IPS-20b (cell line): ENCODE measurements around the gene CCDC24.

Experiments used
- H3K27ac ChIP-seq: one replicate; pipeline ENCODE4 v1.5.1; 2013; ENCODE audit warnings: low read length
- H3K27me3 ChIP-seq: 2 replicates; pipeline ENCODE4 v1.6.1; 2013; ENCODE audit warnings: mild to moderate bottlenecking, low read length, inconsistent platforms; ENCODE audit not compliant: insufficient read depth
- H3K36me3 ChIP-seq: 2 replicates; pipeline ENCODE4 v1.6.1; 2013; ENCODE audit warnings: low read depth, mild to moderate bottlenecking, inconsistent platforms, low read length, moderate library complexity; ENCODE audit not compliant: insufficient read depth
- H3K4me1 ChIP-seq: 2 replicates; pipeline ENCODE4 v1.6.1; 2013; ENCODE audit warnings: mild to moderate bottlenecking, control low read depth, inconsistent platforms, low read length, moderate library complexity; ENCODE audit not compliant: insufficient read depth
- H3K4me3 ChIP-seq: 2 replicates; pipeline ENCODE4 v1.5.1; 2013; ENCODE audit warnings: mild to moderate bottlenecking, low read length, inconsistent platforms
- H3K9ac ChIP-seq: 2 replicates; pipeline ENCODE4 v1.6.1; 2013; ENCODE audit warnings: low read depth, mild to moderate bottlenecking, inconsistent platforms, low read length, moderate library complexity
- H3K9me3 ChIP-seq: 2 replicates; pipeline ENCODE4 v1.6.1; 2013; ENCODE audit warnings: mild to moderate bottlenecking, low read depth, low read length, inconsistent platforms; ENCODE audit not compliant: insufficient read depth

The CCDC24 gene

DNA sequence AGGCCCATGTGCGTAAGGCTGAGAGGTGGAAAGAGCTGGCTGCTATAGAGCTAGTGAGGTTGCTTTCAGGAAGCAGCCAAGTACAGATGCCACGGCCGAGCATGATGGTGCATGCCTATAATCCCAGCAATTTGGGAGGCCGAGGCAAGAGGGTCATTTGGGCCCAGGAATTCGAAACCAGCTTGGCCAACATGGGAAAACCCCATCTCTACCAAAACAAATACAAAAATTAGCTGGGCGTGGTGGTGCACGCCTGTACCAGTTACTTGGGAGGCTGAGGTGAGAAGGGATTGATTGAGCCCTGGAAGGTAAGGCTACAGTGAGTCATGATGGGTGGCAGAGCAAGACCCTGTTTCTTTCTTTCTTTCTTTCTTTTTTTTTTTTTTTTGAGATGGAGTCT, 2.7 kb downstream of the CCDC24 start:
- H3K27me3 ChIP-seq = peaks cover 6% of the 10 kb centered on the region; the same call in 1 of the 2 replicates
- H3K4me3 ChIP-seq = no peak overlapping the region
- no peaks in the 10 kb centered on the region for H3K36me3 ChIP-seq
- peaks cover 5% of the 10 kb centered on the region; the same call in 1 of the 2 replicates for H3K4me1 ChIP-seq
- no peak overlapping the region for H3K27ac ChIP-seq
- no peak overlapping the region for H3K9ac ChIP-seq
- no peaks in the 10 kb centered on the region for H3K9me3 ChIP-seq

DNA sequence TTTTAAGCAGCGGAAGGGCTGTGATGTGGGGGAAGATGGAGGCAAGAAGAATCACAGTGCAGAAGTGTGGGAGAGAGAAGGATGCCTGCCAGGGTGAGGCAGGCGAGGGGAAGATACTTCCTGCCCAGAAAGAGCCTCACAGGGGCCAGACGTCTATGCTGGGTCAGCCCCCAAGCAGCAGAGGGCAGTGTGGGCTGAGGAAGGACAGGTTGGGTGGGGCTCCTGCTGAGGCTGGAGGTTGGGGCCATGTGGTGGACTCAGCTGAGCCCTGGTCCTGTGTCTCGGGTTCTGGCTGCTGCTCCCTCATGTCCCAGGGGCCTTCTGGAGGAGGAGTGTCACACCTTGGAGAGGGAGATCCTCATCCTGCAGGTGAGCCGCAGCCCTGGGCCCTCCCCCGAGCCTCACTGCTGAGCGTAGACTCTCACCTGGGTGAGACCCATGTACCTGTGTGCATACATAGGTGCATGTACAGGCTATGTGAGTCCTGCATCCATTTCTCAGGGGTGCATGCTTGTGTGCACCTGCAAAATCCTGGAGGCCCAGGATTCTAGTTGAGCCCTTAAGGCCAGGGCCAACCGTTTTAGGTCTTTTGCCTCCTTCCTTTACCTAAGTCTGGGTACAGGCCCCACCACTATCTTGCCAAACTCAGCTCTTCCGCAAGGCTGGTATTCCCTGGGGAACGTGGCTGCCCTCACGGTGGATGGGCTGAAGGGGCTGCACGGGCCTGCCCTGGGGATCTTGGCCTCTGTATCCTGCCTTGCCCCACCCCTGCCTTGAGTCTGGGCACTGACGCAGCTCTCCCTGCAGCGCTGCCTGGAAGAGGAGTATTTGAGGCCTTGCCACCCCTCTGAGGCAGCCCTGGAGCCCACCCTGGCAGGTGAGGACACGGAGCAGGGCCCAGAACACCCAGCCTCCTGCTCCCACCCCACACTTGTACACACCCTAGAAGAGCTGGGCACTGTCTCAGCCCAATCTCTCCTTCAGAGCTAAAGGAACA, 3.7 kb downstream of the CCDC24 start:
- Histone ChIP-seq H3K9me3 (no peaks in the 10 kb centered on the region), H3K4me1 (peaks cover 5% of the 10 kb centered on the region; the same call in 1 of the 2 replicates), H3K36me3 (peaks cover 6% of the 10 kb centered on the region; the same call in 1 of the 2 replicates), H3K27me3 (peaks cover 6% of the 10 kb centered on the region; the same call in 1 of the 2 replicates), H3K4me3 (no peak overlapping the region), H3K9ac (no peak overlapping the region), H3K27ac (no peak overlapping the region)

DNA sequence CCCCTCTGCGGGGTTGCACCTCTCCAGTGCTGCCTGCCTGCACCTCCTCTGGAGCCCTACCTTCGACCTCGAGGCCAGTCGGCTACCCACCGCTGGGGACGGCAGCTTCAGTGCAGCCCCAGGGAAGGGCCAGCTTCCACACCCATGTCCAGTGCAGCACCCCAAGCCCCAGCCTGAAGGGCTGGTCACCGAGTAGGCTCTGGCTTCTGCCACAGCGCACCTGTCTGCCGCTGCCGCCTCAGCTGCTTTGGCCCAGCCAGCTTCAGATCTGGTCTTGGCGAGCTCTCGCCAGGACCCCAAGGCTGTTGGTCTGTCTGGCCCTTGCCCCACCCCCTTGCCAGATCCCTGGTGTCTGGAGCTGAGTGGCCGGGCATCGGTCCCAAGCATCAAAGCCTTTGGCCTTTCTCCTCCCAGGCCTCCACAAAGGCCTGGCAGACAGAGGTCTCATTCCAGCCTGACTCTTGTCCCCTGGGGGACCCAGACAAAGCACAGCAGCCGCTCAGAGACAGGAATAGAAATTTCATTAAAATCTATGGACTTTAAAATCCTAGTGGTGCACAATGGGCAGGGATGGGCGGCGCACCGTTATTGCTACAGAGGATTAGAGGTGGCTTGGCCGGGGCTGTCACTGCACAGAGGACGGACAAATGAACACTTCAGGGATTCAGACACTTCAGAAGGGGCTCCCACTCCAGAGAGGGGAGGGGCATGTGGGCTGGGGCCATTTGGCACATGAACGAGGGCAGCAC, 4.8 kb downstream of the CCDC24 start:
- H3K27me3 ChIP-seq = peaks cover 6% of the 10 kb centered on the region; the same call in 1 of the 2 replicates
- no peak overlapping the region for H3K9ac ChIP-seq
- H3K9me3 ChIP-seq = no peaks in the 10 kb centered on the region
- H3K36me3 ChIP-seq = peaks cover 16% of the 10 kb centered on the region; the same call in 1 of the 2 replicates
- no peak overlapping the region for H3K4me3 ChIP-seq
- H3K4me1 ChIP-seq = peaks cover 5% of the 10 kb centered on the region; the same call in 1 of the 2 replicates
- no peak overlapping the region for H3K27ac ChIP-seq

DNA sequence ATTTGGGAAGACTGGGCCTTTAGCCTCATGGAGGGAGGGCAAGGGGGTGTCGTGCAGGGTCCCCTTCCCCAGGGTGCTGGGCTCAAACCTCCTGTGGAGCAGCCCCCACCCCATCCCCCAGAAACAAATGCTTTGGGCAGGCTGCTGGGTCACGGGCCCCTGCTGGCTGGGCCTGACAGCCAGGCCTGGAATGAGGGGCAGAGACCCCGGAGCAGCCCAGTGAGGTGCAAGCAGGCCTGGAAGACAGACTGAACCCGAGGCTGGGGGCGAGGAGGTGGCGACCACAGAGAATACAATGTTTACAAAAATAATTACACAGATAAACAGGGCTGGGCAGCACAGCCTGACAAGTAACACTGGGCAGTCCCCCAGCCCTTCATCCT, 5.3 kb downstream of the CCDC24 start:
- H3K9me3 ChIP-seq = no peaks in the 10 kb centered on the region
- no peak overlapping the region for H3K9ac ChIP-seq
- peaks cover 6% of the 10 kb centered on the region; the same call in 1 of the 2 replicates for H3K27me3 ChIP-seq
- H3K4me3 ChIP-seq = no peak overlapping the region
- H3K36me3 ChIP-seq = peaks cover 22% of the 10 kb centered on the region; the same call in 1 of the 2 replicates
- H3K27ac ChIP-seq = no peak overlapping the region
- peaks cover 5% of the 10 kb centered on the region; the same call in 1 of the 2 replicates for H3K4me1 ChIP-seq

DNA sequence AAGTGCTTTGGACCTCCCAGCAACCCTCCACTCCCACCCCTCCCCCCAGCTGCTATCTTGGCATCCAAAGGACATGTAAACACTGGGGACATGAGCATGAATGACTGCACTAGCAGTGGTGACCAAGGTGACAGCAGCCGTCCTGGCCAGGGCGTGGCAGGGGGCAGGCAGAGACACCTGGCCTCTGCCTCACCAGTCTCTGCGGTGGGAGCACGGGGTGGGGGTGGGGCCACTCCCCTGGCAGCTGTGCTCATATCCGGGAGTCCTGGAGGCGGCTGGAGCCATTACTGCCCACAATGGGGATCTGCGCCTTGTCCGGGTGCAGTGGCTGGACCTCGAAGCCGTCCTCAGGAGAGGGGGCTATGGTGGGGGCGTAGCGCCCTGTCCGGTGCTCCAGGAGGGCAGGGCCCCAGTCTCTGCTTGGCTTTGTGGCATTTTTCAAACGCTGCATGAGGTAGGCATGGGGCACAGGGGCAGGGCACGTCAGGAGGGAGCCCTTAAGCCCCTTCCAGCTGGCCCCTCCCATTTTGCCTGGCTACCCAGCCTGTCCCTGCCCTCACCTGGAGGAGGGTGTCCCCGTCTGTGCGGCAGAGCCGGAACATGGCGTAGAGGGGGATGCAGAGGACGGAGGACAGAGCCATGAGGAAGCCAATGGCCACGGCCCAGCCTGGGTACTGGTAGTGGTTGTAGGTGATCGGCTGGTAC, 6.0 kb downstream of the CCDC24 start:
- Histone ChIP-seq H3K27ac (no peak overlapping the region), H3K27me3 (peaks cover 6% of the 10 kb centered on the region; the same call in 1 of the 2 replicates), H3K4me1 (peaks cover 3% of the 10 kb centered on the region; the same call in 1 of the 2 replicates), H3K9me3 (no peaks in the 10 kb centered on the region), H3K9ac (no peak overlapping the region), H3K4me3 (no peak overlapping the region), H3K36me3 (peaks cover 27% of the 10 kb centered on the region; the same call in 1 of the 2 replicates)

DNA sequence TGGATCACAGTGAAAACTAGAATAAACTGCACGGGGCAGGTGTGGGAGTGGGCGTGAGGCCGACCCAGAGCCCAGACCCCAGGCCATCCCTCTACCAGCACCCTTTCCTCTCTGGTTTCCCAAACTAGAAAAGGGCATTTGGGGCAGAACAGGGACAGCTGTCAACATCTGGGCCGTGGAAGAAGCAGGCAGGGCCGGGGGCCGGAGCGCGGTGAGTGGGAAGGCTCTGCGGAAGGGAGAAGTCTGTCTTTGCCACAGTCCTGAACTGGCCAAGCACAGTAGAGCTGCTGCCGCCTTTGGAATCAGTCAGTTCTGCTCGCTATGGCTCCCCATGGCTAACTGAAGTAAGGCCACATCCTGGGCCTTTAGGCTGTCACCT, 6.6 kb downstream of the CCDC24 start:
- no peak overlapping the region for H3K9ac ChIP-seq
- H3K27ac ChIP-seq = no peak overlapping the region
- no peaks in the 10 kb centered on the region for H3K4me1 ChIP-seq
- H3K27me3 ChIP-seq = peaks cover 1% of the 10 kb centered on the region; the same call in 1 of the 2 replicates
- peaks cover 28% of the 10 kb centered on the region; the same call in 1 of the 2 replicates for H3K36me3 ChIP-seq
- H3K4me3 ChIP-seq = no peak overlapping the region
- H3K9me3 ChIP-seq = no peaks in the 10 kb centered on the region

DNA sequence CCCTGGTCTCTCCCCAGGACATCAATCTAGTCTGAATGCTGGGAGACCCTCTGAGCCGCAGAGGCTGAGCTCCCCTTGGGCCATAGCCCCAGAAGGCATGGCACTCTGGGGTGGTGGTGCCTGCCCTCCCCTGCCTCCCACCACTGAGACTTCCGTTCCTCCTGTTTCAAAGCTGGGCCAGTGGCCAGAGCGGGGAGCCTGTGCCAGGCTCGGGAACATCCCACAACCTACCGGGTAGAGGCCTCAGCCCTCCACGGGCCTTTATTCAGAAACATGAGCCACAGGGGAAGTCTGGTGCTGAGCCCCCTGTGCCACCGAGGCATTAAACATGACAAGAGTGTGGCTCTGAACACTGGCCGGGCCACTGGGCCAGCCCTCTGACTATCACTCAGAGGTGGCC, 8.1 kb downstream of the CCDC24 start:
- Histone ChIP-seq H3K4me1 (no peaks in the 10 kb centered on the region), H3K27ac (no peak overlapping the region)

DNA sequence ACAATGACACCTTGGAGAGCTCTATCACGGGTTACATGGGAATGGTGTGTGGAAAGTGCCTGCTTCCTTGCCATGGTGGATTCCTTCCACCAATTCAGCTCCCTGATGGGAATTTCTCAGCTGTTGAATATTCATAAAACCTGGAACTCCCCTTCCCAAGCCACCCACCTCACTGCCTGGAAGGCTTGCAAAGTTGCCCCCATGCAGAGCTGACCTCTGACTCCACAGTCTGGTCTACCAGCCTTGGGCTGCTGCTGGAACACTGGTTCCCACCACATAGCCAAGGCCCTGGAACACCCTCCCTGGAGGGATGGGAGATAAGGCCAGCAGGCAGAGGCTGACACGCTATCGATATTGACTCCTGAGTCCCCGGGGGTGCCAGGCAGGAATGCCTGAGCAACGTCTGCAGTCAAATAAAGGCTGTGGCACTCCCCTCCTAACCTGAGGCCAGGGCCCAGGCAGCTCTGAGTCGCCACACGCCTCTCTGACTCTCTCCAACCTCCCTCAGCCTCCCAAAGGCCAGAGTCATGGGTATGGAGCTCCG, 8.8 kb downstream of the CCDC24 start:
- no peaks in the 10 kb centered on the region for H3K9me3 ChIP-seq
- H3K27ac ChIP-seq = no peak overlapping the region
- peaks cover 28% of the 10 kb centered on the region; the same call in 1 of the 2 replicates for H3K36me3 ChIP-seq
- no peaks in the 10 kb centered on the region for H3K27me3 ChIP-seq
- H3K9ac ChIP-seq = no peak overlapping the region
- no peak overlapping the region for H3K4me3 ChIP-seq
- H3K4me1 ChIP-seq = no peaks in the 10 kb centered on the region

More for the DNA sequence above, 8.1 kb downstream of the CCDC24 start:
- H3K27me3 ChIP-seq = no peaks in the 10 kb centered on the region
- no peak overlapping the region for H3K4me3 ChIP-seq
- no peaks in the 10 kb centered on the region for H3K9me3 ChIP-seq
- H3K9ac ChIP-seq = no peak overlapping the region
- H3K36me3 ChIP-seq = peaks cover 28% of the 10 kb centered on the region; the same call in 1 of the 2 replicates

DNA sequence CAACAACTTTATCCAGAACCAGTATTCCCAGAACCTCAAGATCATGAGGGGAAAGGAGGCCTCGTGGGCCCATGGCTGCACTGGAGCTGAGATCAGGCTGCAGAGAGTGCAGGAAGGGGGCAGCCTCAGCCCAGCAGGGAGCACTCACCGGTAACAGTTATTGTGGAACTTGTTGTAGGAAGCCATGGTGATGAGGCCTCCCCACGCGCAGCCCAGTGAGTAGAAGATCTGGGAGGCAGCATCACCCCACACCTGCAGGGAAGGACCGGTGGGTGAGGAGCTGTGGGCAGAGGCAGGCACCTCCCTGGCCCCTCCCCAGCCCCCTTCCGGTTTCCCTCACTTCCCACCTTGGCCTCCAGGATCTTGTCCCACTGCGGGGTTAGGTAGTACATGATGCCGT, 10.8 kb downstream of the CCDC24 start:
- no peak overlapping the region for H3K4me3 ChIP-seq
- H3K27me3 ChIP-seq = no peaks in the 10 kb centered on the region
- no peak overlapping the region for H3K9ac ChIP-seq
- H3K4me1 ChIP-seq = no peaks in the 10 kb centered on the region
- no peaks in the 10 kb centered on the region for H3K9me3 ChIP-seq
- H3K27ac ChIP-seq = no peak overlapping the region
- H3K36me3 ChIP-seq = peaks cover 28% of the 10 kb centered on the region; the same call in 1 of the 2 replicates

DNA sequence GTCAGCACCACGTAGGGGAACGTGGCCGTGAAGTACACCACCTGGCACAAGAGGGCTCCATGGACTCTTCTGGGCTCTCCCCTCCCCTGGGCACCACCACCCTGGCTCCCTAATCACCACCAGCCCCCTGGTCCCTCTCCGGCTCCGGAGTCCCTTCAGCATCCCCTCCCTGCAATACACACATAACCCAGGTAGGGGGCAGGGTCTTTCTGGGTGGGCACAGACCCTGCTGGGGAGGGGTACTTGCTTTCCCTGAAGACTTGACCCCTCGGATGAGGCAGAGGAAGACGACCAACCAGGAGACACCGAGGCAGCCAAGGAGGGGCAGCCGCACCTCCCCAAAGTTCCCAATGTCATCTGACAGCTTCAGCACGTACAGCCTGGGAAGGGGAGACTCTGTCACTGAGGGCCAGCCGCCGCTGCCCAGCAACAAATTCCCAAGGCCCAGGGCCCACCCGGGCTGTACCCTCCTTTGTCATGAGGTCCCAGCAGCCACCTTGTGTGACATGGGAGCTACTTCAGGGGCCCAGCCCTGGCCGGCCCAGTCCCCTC, 11.3 kb downstream of the CCDC24 start:
- no peak overlapping the region for H3K9ac ChIP-seq
- no peak overlapping the region for H3K4me3 ChIP-seq
- H3K4me1 ChIP-seq = no peaks in the 10 kb centered on the region
- H3K27ac ChIP-seq = no peak overlapping the region
- H3K9me3 ChIP-seq = no peaks in the 10 kb centered on the region
- peaks cover 28% of the 10 kb centered on the region; the same call in 1 of the 2 replicates for H3K36me3 ChIP-seq
- no peaks in the 10 kb centered on the region for H3K27me3 ChIP-seq
